CD4-positive, alpha-beta T cell (primary cell): ENCODE measurements around the gene YARS1. TPM values are rescaled to one million over a fixed set of nuclear protein-coding genes. Genes with fewer than 3 reads are reported as not detected.

Experiments
- ATAC-seq: fragments of 200-7000 bp; cut with Tn5 transposase; one replicate; pipeline ENCODE4 v1.10.0; 2022; ENCODE audit warnings: mild to moderate bottlenecking; ENCODE audit not compliant: poor library complexity
- CTCF ChIA-PET: fragments of 350-600 bp; sonication (Branson Sonifier 250); formaldehyde crosslinking; loops from one replicate; lab custom pipeline; 2021; ENCODE audit warnings: antibody characterized with exemption, inconsistent platforms; lab: Charles Lee
- POLR2A ChIA-PET: fragments of 350-600 bp; sonication (Branson Sonifier 250); formaldehyde crosslinking; loops from one replicate; lab custom pipeline; 2021; ENCODE audit warnings: antibody characterized with exemption, inconsistent platforms; lab: Charles Lee
- DNase-seq, 14 experiments: peaks; one replicate each; pipeline ENCODE4 v3.0.0-alpha.2; 2013 to 2020; ENCODE audit warnings: mixed read lengths in 2 of 14
- H3K27ac ChIP-seq, 2 donors: one replicate each; pipeline versions ENCODE4 v1.5.1 to v1.7.0; 2013; ENCODE audit warnings: low read length in 2 of 2, low read depth in 1 of 2, mild to moderate bottlenecking in 1 of 2
- H3K27me3 ChIP-seq, 2 experiments: 1 replicate in 1 of 2; 2 replicates in 1 of 2; pipeline versions ENCODE4 v1.6.1 to v1.7.0; 2013; ENCODE audit warnings: low read length in 2 of 2, control low read depth in 1 of 2, mild to moderate bottlenecking in 1 of 2, moderate library complexity in 1 of 2; ENCODE audit not compliant: insufficient read depth in 2 of 2, control insufficient read depth in 1 of 2
- H3K36me3 ChIP-seq: one replicate; pipeline ENCODE4 v1.6.1; 2013; ENCODE audit warnings: low read length, control low read depth; ENCODE audit not compliant: insufficient read depth
- H3K4me1 ChIP-seq: one replicate; pipeline ENCODE4 v1.6.1; 2013; ENCODE audit warnings: low read length, control low read depth; ENCODE audit not compliant: insufficient read depth
- H3K4me3 ChIP-seq: one replicate; pipeline ENCODE4 v1.5.1; 2013; ENCODE audit warnings: mild to moderate bottlenecking, low read length, moderate library complexity
- H3K9me3 ChIP-seq, 2 experiments: 1 replicate in 1 of 2; 2 replicates in 1 of 2; pipeline versions ENCODE4 v1.6.1 to v1.7.0; 2013; ENCODE audit warnings: low read length in 2 of 2, mild to moderate bottlenecking in 2 of 2, control low read depth in 1 of 2, moderate library complexity in 1 of 2; ENCODE audit not compliant: control insufficient read depth in 1 of 2, insufficient read depth in 1 of 2
- H3K27ac Mint-ChIP-seq: one replicate; pipeline ENCODE4 v1.8.0; 2020; ENCODE audit warnings: mixed read lengths
- H3K27me3 Mint-ChIP-seq: one replicate; pipeline ENCODE4 v1.8.0; 2021; ENCODE audit warnings: mixed read lengths
- H3K36me3 Mint-ChIP-seq: one replicate; pipeline ENCODE4 v1.8.0; 2021; ENCODE audit warnings: low read depth, mixed read lengths
- H3K4me1 Mint-ChIP-seq: one replicate; pipeline ENCODE4 v1.8.0; 2021; ENCODE audit warnings: low read depth, mixed read lengths
- H3K4me3 Mint-ChIP-seq: one replicate; pipeline ENCODE4 v1.8.0; 2020; ENCODE audit warnings: mild to moderate bottlenecking, mixed read lengths
- H3K9me3 Mint-ChIP-seq: one replicate; pipeline ENCODE4 v1.8.0; 2020; ENCODE audit warnings: mixed read lengths
- CTCF ChIP-seq: fragments of 200-600 bp; IDR thresholded peaks from one replicate; pipeline ENCODE4 v1.8.0; 2022; ENCODE audit warnings: antibody characterized with exemption, mild to moderate bottlenecking
- intact Hi-C, 2 experiments: fragments of 100-400 bp; cut with DNase I in 1 of 2; cut with micrococcal nuclease in 1 of 2; formaldehyde crosslinking; loops; one replicate each; pipeline versions ENCODE4 v1.15.1 to v1.9.0; 2023 to 2025; cut with DNase I, micrococcal nuclease
- total RNA-seq, 174 experiments: library from RNA in 2 of 174; stranded (reverse) in 2 of 174; gene quantifications; one replicate each; pipeline ENCODE4 v1.2.3 and lab custom pipeline; 2021 to 2026

YARS1 gene
- total RNA-seq, 2 experiments from 2014 or later, result 67.6 to 73.2 TPM

GRCh38 chr1:32801096-32801715 lies 16.0 kb downstream of the YARS1 start:
- peaks cover 49% of the 10 kb centered on the region for H3K4me1 ChIP-seq
- H3K4me1 Mint-ChIP-seq, result peaks cover 41% of the 10 kb centered on the region
- ChIA-PET CTCF (no interaction called here), POLR2A (interaction anchor here (0.7 kb wide), 1 partner anchor 88 kb away, joined by 3 read pairs; no protein-coding TSS in a partner anchor)
- intact Hi-C loops, result no loop called here
- peaks cover 0 to 3% of the 10 kb centered on the region in 2 experiments for H3K9me3 ChIP-seq
- H3K36me3 Mint-ChIP-seq, result peaks cover 64% of the 10 kb centered on the region
- no peak overlapping the region for H3K4me3 ChIP-seq
- peak overlapping the region; percentile 21 for H3K4me3 Mint-ChIP-seq
- ATAC-seq (peak; percentile 73), DNase-seq (peak in 8 of 14 experiments; percentile 6 to 81 (median 26))
- H3K9me3 Mint-ChIP-seq, result no peaks in the 10 kb centered on the region
- no peak for TF ChIP-seq CTCF
- H3K27me3 Mint-ChIP-seq, result no peaks in the 10 kb centered on the region
- H3K27ac ChIP-seq, result peak overlapping the region in 1 of 2 donors; percentile 17
- H3K27ac Mint-ChIP-seq, result peak overlapping the region; percentile 84
- H3K36me3 ChIP-seq, result peaks cover 19% of the 10 kb centered on the region
- no peaks in the 10 kb centered on the region for H3K27me3 ChIP-seq

GRCh38 chr1:32798679-32799416 lies 18.3 kb downstream of the YARS1 start:
- POLR2A ChIA-PET, result interaction anchor here (0.5 to 1.4 kb wide), 3 partner anchors 15 to 148 kb away, joined by 3 to 5 read pairs (median 3); partner anchors contain the start of genes RBBP4, S100PBP and YARS1

More at GRCh38 chr1:32798679-32799416, 18.3 kb downstream of the YARS1 start:
- Histone ChIP-seq H3K4me1 (peaks cover 50% of the 10 kb centered on the region), H3K4me3 (no peak overlapping the region), H3K36me3 (peaks cover 16% of the 10 kb centered on the region), H3K9me3 (no peaks in the 10 kb centered on the region), H3K27me3 (no peaks in the 10 kb centered on the region), H3K27ac (peak overlapping the region; percentile 33 to 35)
- peak; percentile 62 for ATAC-seq
- Mint-ChIP-seq H3K27me3 (no peaks in the 10 kb centered on the region), H3K4me1 (peaks cover 42% of the 10 kb centered on the region), H3K4me3 (peak overlapping the region; percentile 1), H3K9me3 (no peaks in the 10 kb centered on the region), H3K36me3 (peaks cover 60% of the 10 kb centered on the region), H3K27ac (peak overlapping the region; percentile 80)
- peak in 4 of 14 experiments; percentile 9 to 83 (median 78) for DNase-seq
- CTCF ChIA-PET, result interaction anchor here (1.0 to 2.0 kb wide), 3 partner anchors 26 to 87 kb away, joined by 3 to 5 read pairs (median 5); no protein-coding TSS in a partner anchor
- TF ChIP-seq CTCF, result no peak
- intact Hi-C loops, result loop anchor here in 1 of 2 experiments (2.0 kb wide), 1 partner anchor 18 kb away; the partner anchor contains the start of genes S100PBP and YARS1
